ENCODE results near the gene FCSK.

Gene FCSK

GRCh38 chr16:70427786-70428177 is 26.6 kb upstream of the FCSK start:
- no peak for TF ChIP-seq GATA3 (IDR thresholded peaks at IDR 0.05; ENCODE audit: low read depth, low read length)
- TF ChIP-seq GATA2 (IDR thresholded peaks at IDR 0.05; ENCODE audit: low read depth, low read length): no peak

- TF ChIP-seq GATA2 (IDR thresholded peaks at IDR 0.05; ENCODE audit: low read depth, low read length): peak; percentile 57
- no peak for TF ChIP-seq GATA3 (IDR thresholded peaks at IDR 0.05; ENCODE audit: low read depth, low read length)
These were observed 26.0 kb upstream of the FCSK start for GRCh38 chr16:70428178-70428998.

GRCh38 chr16:70429888-70430666 is 24.3 kb upstream of the FCSK start:
- TF ChIP-seq GATA2 (IDR thresholded peaks at IDR 0.05; ENCODE audit: low read depth, low read length) (no peak), GATA3 (IDR thresholded peaks at IDR 0.05; ENCODE audit: low read depth, low read length) (no peak)

GRCh38 chr16:70430667-70431536 is 23.5 kb upstream of the FCSK start:
- TF ChIP-seq GATA2 (IDR thresholded peaks at IDR 0.05; ENCODE audit: low read depth, low read length): no peak

GRCh38 chr16:70432356-70432722 is 22.1 kb upstream of the FCSK start:
- no peak for TF ChIP-seq GATA3 (IDR thresholded peaks at IDR 0.05; ENCODE audit: low read depth, low read length)
- no peak for TF ChIP-seq GATA2 (IDR thresholded peaks at IDR 0.05; ENCODE audit: low read depth, low read length)

GRCh38 chr16:70432723-70433457 is 21.5 kb upstream of the FCSK start:
- TF ChIP-seq GATA3 (IDR thresholded peaks at IDR 0.05; ENCODE audit: low read depth, low read length): no peak
- TF ChIP-seq GATA2 (IDR thresholded peaks at IDR 0.05; ENCODE audit: low read depth, low read length): peak; percentile 53; the same call in 1 of the 2 replicates

GRCh38 chr16:70433458-70434103 is 20.8 kb upstream of the FCSK start:
- TF ChIP-seq GATA2 (IDR thresholded peaks at IDR 0.05; ENCODE audit: low read depth, low read length) (no peak), GATA3 (IDR thresholded peaks at IDR 0.05; ENCODE audit: low read depth, low read length) (no peak)

GRCh38 chr16:70434484-70435260 is 19.7 kb upstream of the FCSK start:
- no peak for TF ChIP-seq GATA2 (IDR thresholded peaks at IDR 0.05; ENCODE audit: low read depth, low read length)
- TF ChIP-seq GATA3 (IDR thresholded peaks at IDR 0.05; ENCODE audit: low read depth, low read length): no peak

- TF ChIP-seq GATA3 (IDR thresholded peaks at IDR 0.05; ENCODE audit: low read depth, low read length) (no peak), GATA2 (IDR thresholded peaks at IDR 0.05; ENCODE audit: low read depth, low read length) (no peak)
These were observed 17.3 kb upstream of the FCSK start for GRCh38 chr16:70437017-70437581.

GRCh38 chr16:70437582-70438557 is 16.5 kb upstream of the FCSK start:
- no peak for TF ChIP-seq GATA3 (IDR thresholded peaks at IDR 0.05; ENCODE audit: low read depth, low read length)
- no peak for TF ChIP-seq GATA2 (IDR thresholded peaks at IDR 0.05; ENCODE audit: low read depth, low read length)

GRCh38 chr16:70438585-70438968 is 15.8 kb upstream of the FCSK start:
- no peak for TF ChIP-seq GATA3 (IDR thresholded peaks at IDR 0.05; ENCODE audit: low read depth, low read length)
- no peak for TF ChIP-seq GATA2 (IDR thresholded peaks at IDR 0.05; ENCODE audit: low read depth, low read length)

All from SH-SY5Y (cell line).